Ramos (cell line): ENCODE measurements around the gene ZNF189.

Experiments
- in situ Hi-C: fragments of 300-500 bp; cut with MboI; formaldehyde crosslinking; loops from one replicate; pipeline ENCODE4 v1.14.3; 2022; ENCODE audit warnings: low sequenced_read_pairs; ENCODE audit not compliant: unreplicated experiment

The ZNF189 gene

DNA sequence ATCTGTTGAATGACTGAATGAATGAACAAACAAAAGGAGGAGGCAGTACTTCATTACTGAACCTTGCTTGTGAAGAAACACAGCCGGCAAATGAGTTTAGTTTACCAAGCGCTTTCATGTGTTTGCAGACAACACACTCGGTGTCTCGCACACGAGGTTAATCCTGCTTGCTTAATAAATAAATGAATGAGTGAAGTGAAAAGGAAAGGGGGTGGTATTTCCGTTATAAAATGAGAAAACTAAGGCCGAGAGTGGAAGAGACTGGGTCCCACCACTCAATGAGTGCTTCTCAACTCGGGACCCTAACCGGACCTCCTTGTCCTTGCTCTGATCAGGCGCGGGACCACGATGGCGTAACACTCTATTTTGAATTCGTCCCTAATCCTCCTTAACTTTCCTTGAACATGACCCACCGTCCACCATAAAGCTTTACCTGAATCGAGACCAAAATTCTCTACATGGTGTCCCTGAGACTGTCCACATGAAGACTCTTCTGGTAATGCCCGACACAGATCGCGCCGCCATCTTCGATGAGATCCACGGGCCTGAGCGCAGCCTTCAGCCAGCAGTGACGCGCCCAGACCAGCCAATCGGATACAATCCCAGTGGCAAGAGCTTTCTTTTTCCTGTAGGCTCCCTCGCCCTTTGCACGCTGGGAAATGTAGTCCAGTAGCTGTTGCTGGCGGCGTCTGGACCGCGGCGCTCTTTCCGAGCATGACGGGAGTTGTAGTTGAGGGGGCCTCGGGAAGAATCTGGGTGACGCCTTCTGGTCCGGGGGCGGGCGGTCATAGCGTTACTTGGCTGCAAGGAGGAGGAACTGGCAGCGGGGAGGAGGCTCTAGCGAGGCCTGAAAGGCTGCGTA lies at the start of gene ZNF189, which contains the start of gene MRPL50:
Gene ZNF189 (plus strand): TSS at position 784 of the 862 bp plus-strand sequence. CDS start 306 bp downstream, outside the sequence.
Gene MRPL50 (minus strand): TSS at position 551 of the 862 bp plus-strand sequence. CDS start 26 bp downstream, at position 525.
- in situ Hi-C loops = loop anchor here (10.0 kb wide), 1 partner anchor 137 kb away; the partner anchor contains the start of gene RNF20

- in situ Hi-C loops = no loop called here
Observed at GRCh38 chr9:101350285-101350684, 48.4 kb upstream of the ZNF189 start.

- in situ Hi-C loops = no loop called here
Observed at GRCh38 chr9:101352892-101353463, 45.7 kb upstream of the ZNF189 start.

GRCh38 chr9:101353683-101354082 lies 45.0 kb upstream of the ZNF189 start:
- in situ Hi-C loops = no loop called here

- in situ Hi-C loops = no loop called here
Observed at GRCh38 chr9:101354143-101354764, 44.4 kb upstream of the ZNF189 start.

- in situ Hi-C loops = no loop called here
Observed at GRCh38 chr9:101354765-101355708, 43.6 kb upstream of the ZNF189 start.

- in situ Hi-C loops = no loop called here
Observed at GRCh38 chr9:101356619-101357018, 42.0 kb upstream of the ZNF189 start.

- in situ Hi-C loops = no loop called here
Observed at GRCh38 chr9:101359679-101360078, 39.0 kb upstream of the ZNF189 start.

- in situ Hi-C loops = no loop called here
Observed at GRCh38 chr9:101360647-101361046, 38.0 kb upstream of the ZNF189 start.

DNA sequence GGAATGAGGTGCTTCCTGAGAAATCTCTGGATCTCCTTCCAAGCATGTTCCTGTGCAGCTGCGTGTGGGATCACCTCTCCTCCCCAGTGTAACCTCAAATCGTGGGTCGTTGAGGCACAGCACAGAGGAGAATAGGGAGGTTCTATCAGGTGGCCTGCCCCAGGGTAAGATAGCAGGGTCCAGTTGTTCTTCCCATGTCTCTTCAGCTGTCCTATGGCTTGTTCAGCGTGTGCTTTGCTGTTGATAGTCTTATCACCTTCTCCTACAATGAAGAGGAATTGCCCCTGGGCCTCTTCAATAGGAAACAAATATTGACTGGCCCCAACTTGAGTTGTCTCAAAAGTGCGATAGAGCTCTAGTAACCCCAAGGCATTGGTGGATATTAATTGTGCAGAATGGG lies 36.2 kb upstream of the ZNF189 start:
- in situ Hi-C loops = no loop called here

GRCh38 chr9:101365181-101365580 lies 33.5 kb upstream of the ZNF189 start:
- in situ Hi-C loops = no loop called here

DNA sequence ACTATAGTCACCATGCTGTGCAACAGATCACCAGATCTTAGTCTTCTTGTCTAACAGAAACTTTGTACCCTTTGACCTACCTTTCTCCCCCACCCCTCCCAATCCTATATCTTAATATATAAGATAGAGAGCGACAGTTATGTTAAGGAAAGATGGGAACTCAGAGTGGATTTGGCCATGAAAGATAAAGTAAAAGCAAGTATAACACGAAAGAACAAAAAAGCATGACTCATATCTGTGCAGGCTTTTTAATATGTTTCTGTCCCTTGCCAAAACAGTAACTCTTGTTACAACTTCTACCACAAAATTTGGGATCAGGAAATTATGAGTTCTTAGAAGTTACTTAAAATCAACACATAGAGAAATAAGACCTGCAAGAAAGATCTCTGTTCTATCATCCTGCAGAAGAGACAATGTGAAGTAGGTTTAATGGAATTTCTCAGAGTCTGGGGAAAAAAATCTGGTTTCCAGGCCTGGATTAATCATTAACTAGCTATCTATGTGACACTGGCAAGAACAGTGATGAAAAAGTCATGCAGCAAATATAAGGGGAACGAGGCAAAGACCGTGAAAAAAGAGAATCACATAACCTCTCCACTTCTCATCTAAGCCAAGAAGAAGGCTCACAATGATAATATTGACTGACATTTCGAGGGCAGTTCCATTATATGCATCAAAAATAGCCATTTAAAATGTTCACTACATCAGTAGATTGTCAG lies 32.5 kb upstream of the ZNF189 start:
- in situ Hi-C loops = no loop called here

DNA sequence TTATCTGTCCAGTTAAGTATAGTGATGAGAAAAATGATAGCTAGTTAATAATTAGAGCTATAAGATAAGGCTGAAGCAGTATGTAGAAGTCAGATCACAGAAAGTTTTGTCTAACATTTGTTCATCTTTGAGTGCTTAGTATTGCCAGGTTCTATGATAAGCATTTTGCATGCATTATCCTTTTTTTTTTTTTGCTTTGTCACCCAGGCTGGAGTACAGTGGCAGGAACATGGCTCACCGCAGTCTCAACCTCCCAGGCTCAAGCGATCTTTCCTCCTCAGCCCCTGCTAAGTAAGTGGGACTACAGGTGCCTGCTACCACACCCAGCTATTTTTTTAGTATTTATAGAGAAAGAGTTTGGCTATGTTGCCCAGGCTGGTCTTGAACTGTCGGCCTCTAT lies 31.3 kb upstream of the ZNF189 start:
- in situ Hi-C loops = no loop called here

- in situ Hi-C loops = no loop called here
Observed at GRCh38 chr9:101369286-101369685, 29.4 kb upstream of the ZNF189 start.

GRCh38 chr9:101369884-101370531 lies 28.6 kb upstream of the ZNF189 start:
- in situ Hi-C loops = no loop called here

- in situ Hi-C loops = no loop called here
Observed at GRCh38 chr9:101371813-101372212, 26.8 kb upstream of the ZNF189 start.

DNA sequence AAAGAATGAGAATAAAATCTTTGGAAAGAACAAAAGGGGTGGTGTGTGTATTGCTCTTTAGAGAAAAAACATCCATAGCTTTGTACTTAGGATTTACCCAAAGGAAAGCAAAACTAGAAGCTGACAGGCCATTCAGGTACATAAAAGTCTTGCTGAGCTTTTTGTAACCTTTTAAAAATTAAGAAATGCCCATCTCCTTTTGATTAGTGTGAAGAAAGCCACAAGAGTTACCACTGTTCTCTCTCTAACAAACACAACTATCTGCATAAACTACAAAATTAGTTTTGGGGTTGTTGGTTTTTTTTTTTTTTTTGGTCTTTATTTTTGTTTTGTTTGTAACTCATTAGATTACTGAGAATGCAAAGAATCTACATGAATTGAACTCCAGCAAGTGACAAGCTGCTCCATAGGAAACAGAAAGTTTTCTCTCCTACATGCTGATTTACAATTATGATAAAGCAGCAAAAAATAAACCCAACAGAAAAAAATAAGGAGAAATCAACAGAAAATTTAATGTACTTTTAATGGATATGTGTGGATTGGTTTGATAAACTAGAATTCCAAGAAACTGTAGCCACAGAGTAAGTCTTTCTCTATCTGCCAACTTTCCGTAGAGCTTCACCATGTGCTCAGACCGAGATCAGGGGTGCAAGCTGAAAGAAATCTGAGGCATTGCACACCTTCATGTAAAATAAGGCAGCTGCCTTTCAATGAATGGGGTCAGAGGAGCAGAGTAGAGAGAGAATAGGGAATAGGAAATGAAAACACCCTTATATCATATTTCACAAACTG lies 26.1 kb upstream of the ZNF189 start:
- in situ Hi-C loops = no loop called here

DNA sequence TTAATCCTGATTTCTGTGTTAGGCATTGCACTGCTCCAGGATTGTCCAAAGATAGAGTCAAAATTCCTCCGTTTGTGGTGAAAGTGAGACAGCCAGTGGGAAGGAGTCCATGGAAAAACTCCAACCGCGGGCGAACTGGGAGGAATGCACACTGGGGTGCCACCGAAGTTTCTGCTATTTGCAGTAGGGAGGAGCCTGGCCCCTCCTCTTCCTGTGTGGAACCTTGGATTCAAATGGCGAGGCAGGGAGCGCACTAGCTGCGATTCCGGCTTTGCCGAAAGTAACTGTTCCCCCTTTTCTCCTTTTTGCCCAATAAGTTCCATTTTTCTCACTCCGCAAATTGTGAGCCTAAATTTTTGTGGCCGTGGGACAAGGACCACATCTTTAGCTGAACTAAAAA lies 23.1 kb upstream of the ZNF189 start:
- in situ Hi-C loops = no loop called here
